Endothelial cell (in vitro differentiated cells): ENCODE results near the gene FRMPD4. TPM values are rescaled to one million over a fixed set of nuclear protein-coding genes. Genes with fewer than 3 reads are reported as not detected.

ENCODE experiments used
- DNase-seq: peaks from one replicate; pipeline ENCODE4 v3.0.0; 2021; ENCODE audit warnings: low spot score
- H3K27ac Mint-ChIP-seq: one replicate; pipeline ENCODE4 v1.8.0; 2021; ENCODE audit warnings: mixed read lengths, inconsistent platforms; ENCODE audit not compliant: unreplicated experiment
- H3K27me3 Mint-ChIP-seq: one replicate; pipeline ENCODE4 v1.8.0; 2021; ENCODE audit warnings: mild to moderate bottlenecking, moderate library complexity, mixed read lengths, inconsistent platforms; ENCODE audit not compliant: unreplicated experiment
- H3K36me3 Mint-ChIP-seq: one replicate; pipeline ENCODE4 v1.8.0; 2021; ENCODE audit warnings: mild to moderate bottlenecking, low read depth, mixed read lengths, inconsistent platforms; ENCODE audit not compliant: unreplicated experiment
- H3K4me1 Mint-ChIP-seq: one replicate; pipeline ENCODE4 v1.8.0; 2021; ENCODE audit warnings: mild to moderate bottlenecking, mixed read lengths, inconsistent platforms; ENCODE audit not compliant: unreplicated experiment
- H3K4me3 Mint-ChIP-seq: one replicate; pipeline ENCODE4 v1.8.0; 2021; ENCODE audit warnings: mild to moderate bottlenecking, mixed read lengths, inconsistent platforms; ENCODE audit not compliant: unreplicated experiment
- H3K9me3 Mint-ChIP-seq: one replicate; pipeline ENCODE4 v1.8.0; 2021; ENCODE audit warnings: mixed read lengths, inconsistent platforms; ENCODE audit not compliant: unreplicated experiment
- CTCF ChIP-seq: fragments of 200-600 bp; sonication (generic); IDR thresholded peaks from one replicate; pipeline ENCODE4 v1.5.0; 2021; ENCODE audit warnings: antibody characterized with exemption; ENCODE audit not compliant: unreplicated experiment
- total RNA-seq: library from RNA; stranded (reverse); fragmentation: NEBNext Ultra II Directional; extraction: Animal tissue kit (Norgen Biotek cat#: 25700); gene quantifications from one replicate; pipeline ENCODE4 v1.2.1, GENCODE V29; 2021; ENCODE audit not compliant: unreplicated experiment

FRMPD4 gene
- total RNA-seq, 1 donor from 2014 or later, result 0.03 TPM

GRCh38 chrX:12145402-12145801 is 7.1 kb downstream of the FRMPD4 start:
- no peak for TF ChIP-seq CTCF
- H3K4me3 Mint-ChIP-seq, result no peak overlapping the region
- H3K9me3 Mint-ChIP-seq, result no peaks in the 10 kb centered on the region
- no peak overlapping the region for H3K27ac Mint-ChIP-seq
- peaks cover 2% of the 10 kb centered on the region for H3K27me3 Mint-ChIP-seq
- H3K36me3 Mint-ChIP-seq, result no peaks in the 10 kb centered on the region
- DNase-seq, result no peak
- no peaks in the 10 kb centered on the region for H3K4me1 Mint-ChIP-seq

- no peaks in the 10 kb centered on the region for H3K36me3 Mint-ChIP-seq
- H3K27ac Mint-ChIP-seq, result no peak overlapping the region
- no peaks in the 10 kb centered on the region for H3K9me3 Mint-ChIP-seq
- no peaks in the 10 kb centered on the region for H3K4me1 Mint-ChIP-seq
- H3K27me3 Mint-ChIP-seq, result peaks cover 2% of the 10 kb centered on the region
- TF ChIP-seq CTCF, result no peak
- no peak overlapping the region for H3K4me3 Mint-ChIP-seq
- DNase-seq, result no peak
These were observed 11.6 kb downstream of the FRMPD4 start for GRCh38 chrX:12149670-12150407.

- no peaks in the 10 kb centered on the region for H3K9me3 Mint-ChIP-seq
- H3K4me3 Mint-ChIP-seq, result no peak overlapping the region
- H3K4me1 Mint-ChIP-seq, result no peaks in the 10 kb centered on the region
- no peak overlapping the region for H3K27ac Mint-ChIP-seq
- TF ChIP-seq CTCF, result no peak
- H3K27me3 Mint-ChIP-seq, result no peaks in the 10 kb centered on the region
- DNase-seq, result no peak
- no peaks in the 10 kb centered on the region for H3K36me3 Mint-ChIP-seq
These were observed 15.0 kb downstream of the FRMPD4 start for GRCh38 chrX:12153317-12153716.

- Mint-ChIP-seq H3K36me3 (no peaks in the 10 kb centered on the region), H3K4me1 (no peaks in the 10 kb centered on the region), H3K4me3 (no peak overlapping the region), H3K27me3 (no peaks in the 10 kb centered on the region), H3K27ac (no peak overlapping the region), H3K9me3 (no peaks in the 10 kb centered on the region)
- no peak for DNase-seq
- no peak for TF ChIP-seq CTCF
These were observed 15.5 kb downstream of the FRMPD4 start for GRCh38 chrX:12153741-12154140.

- no peak for TF ChIP-seq CTCF
- Mint-ChIP-seq H3K27ac (no peak overlapping the region), H3K36me3 (no peaks in the 10 kb centered on the region), H3K9me3 (no peaks in the 10 kb centered on the region), H3K27me3 (no peaks in the 10 kb centered on the region), H3K4me1 (no peaks in the 10 kb centered on the region), H3K4me3 (no peak overlapping the region)
- no peak for DNase-seq
These were observed 21.5 kb downstream of the FRMPD4 start for GRCh38 chrX:12159799-12160198.
